Measurements from ENCODE around the gene FLVCR1.

FLVCR1 gene

GRCh38 chr1:212914789-212915188, 56.7 kb downstream of the FLVCR1 start:
- H3K27ac ChIP-seq, result no peak overlapping the region
- TF ChIP-seq ZFX (IDR thresholded peaks at IDR 0.05; ENCODE audit: borderline replicate concordance), result no peak
- TF ChIP-seq CTCF (IDR thresholded peaks at IDR 0.05), result no peak

GRCh38 chr1:212915245-212916091, 57.4 kb downstream of the FLVCR1 start:
- TF ChIP-seq CTCF (IDR thresholded peaks at IDR 0.05) (peak; percentile 28), ZFX (IDR thresholded peaks at IDR 0.05; ENCODE audit: borderline replicate concordance) (no peak)
- H3K27ac ChIP-seq, result no peak overlapping the region

GRCh38 chr1:212916481-212917133, 58.5 kb downstream of the FLVCR1 start:
- TF ChIP-seq ZFX (IDR thresholded peaks at IDR 0.05; ENCODE audit: borderline replicate concordance), result no peak
- peak; percentile 29; the same call in 1 of the 2 replicates for TF ChIP-seq CTCF (IDR thresholded peaks at IDR 0.05)
- H3K27ac ChIP-seq, result no peak overlapping the region

GRCh38 chr1:212917134-212917485, 59.0 kb downstream of the FLVCR1 start:
- TF ChIP-seq ZFX (IDR thresholded peaks at IDR 0.05; ENCODE audit: borderline replicate concordance), result no peak
- TF ChIP-seq CTCF (IDR thresholded peaks at IDR 0.05), result no peak
- H3K27ac ChIP-seq, result no peak overlapping the region

GRCh38 chr1:212917858-212918257, 59.8 kb downstream of the FLVCR1 start:
- H3K27ac ChIP-seq, result no peak overlapping the region
- TF ChIP-seq CTCF (IDR thresholded peaks at IDR 0.05) (no peak), ZFX (IDR thresholded peaks at IDR 0.05; ENCODE audit: borderline replicate concordance) (no peak)

GRCh38 chr1:212918824-212919223, 60.7 kb downstream of the FLVCR1 start:
- no peak for TF ChIP-seq ZFX (IDR thresholded peaks at IDR 0.05; ENCODE audit: borderline replicate concordance)
- no peak overlapping the region for H3K27ac ChIP-seq

- TF ChIP-seq ZFX (IDR thresholded peaks at IDR 0.05; ENCODE audit: borderline replicate concordance) (no peak), CTCF (IDR thresholded peaks at IDR 0.05) (no peak)
- H3K27ac ChIP-seq, result no peak overlapping the region
Observed at GRCh38 chr1:212920246-212920645, 62.2 kb downstream of the FLVCR1 start.

All from 22Rv1 (cell line).